Measurements from ENCODE around the gene DSTN. TPM values are rescaled to one million over a fixed set of nuclear protein-coding genes. Genes with fewer than 3 reads are reported as not detected.
A peak's percentile ranks its signal among the peaks of the same experiment; 100 is the strongest.

Gene DSTN
- total RNA-seq (2014; rRNA removed; shearing (Covaris generic)): 305 and 378 TPM in 2 replicates

- in situ Hi-C loops (cut with HindIII; ENCODE audit: low sequenced_read_pairs): no loop called here
- peak; percentile 92 for DNase-seq (ENCODE audit: low spot score)
Observed at GRCh38 chr20:17569616-17570346, at the start of gene DSTN. DSTN (plus strand) TSS chr20:17570075; CDS start chr20:17570209, 134 bp downstream.

GRCh38 chr20:17520583-17520982, 49.3 kb upstream of the DSTN start:
- DNase-seq (ENCODE audit: low spot score): no peak
- in situ Hi-C loops (cut with HindIII; ENCODE audit: low sequenced_read_pairs): no loop called here

- DNase-seq (ENCODE audit: low spot score): no peak
- in situ Hi-C loops (cut with HindIII; ENCODE audit: low sequenced_read_pairs): no loop called here
Observed at GRCh38 chr20:17522528-17522927, 47.3 kb upstream of the DSTN start.

- DNase-seq (ENCODE audit: low spot score): no peak
- in situ Hi-C loops (cut with HindIII; ENCODE audit: low sequenced_read_pairs): no loop called here
Observed at GRCh38 chr20:17523326-17523725, 46.5 kb upstream of the DSTN start.

GRCh38 chr20:17524560-17524959, 45.3 kb upstream of the DSTN start:
- in situ Hi-C loops (cut with HindIII; ENCODE audit: low sequenced_read_pairs): no loop called here
- DNase-seq (ENCODE audit: low spot score): no peak

- DNase-seq (ENCODE audit: low spot score): no peak
- in situ Hi-C loops (cut with HindIII; ENCODE audit: low sequenced_read_pairs): no loop called here
Observed at GRCh38 chr20:17525132-17525531, 44.7 kb upstream of the DSTN start.

- in situ Hi-C loops (cut with HindIII; ENCODE audit: low sequenced_read_pairs): no loop called here
Observed at GRCh38 chr20:17525650-17526049, 44.2 kb upstream of the DSTN start.

GRCh38 chr20:17529586-17529985, 40.3 kb upstream of the DSTN start:
- DNase-seq (ENCODE audit: low spot score): no peak
- in situ Hi-C loops (cut with HindIII; ENCODE audit: low sequenced_read_pairs): no loop called here

More at GRCh38 chr20:17525650-17526049, 44.2 kb upstream of the DSTN start:
- DNase-seq (ENCODE audit: low spot score): peak; percentile 58

GRCh38 chr20:17530153-17530552, 39.7 kb upstream of the DSTN start:
- in situ Hi-C loops (cut with HindIII; ENCODE audit: low sequenced_read_pairs): no loop called here
- peak; percentile 5 for DNase-seq (ENCODE audit: low spot score)

- peak; percentile 64 for DNase-seq (ENCODE audit: low spot score)
- in situ Hi-C loops (cut with HindIII; ENCODE audit: low sequenced_read_pairs): no loop called here
Observed at GRCh38 chr20:17530716-17531664, 38.9 kb upstream of the DSTN start, which contains the start of gene BFSP1. BFSP1 (minus strand) TSS chr20:17531379; CDS start chr20:17531329, 50 bp downstream.

GRCh38 chr20:17531665-17532025, 38.2 kb upstream of the DSTN start:
- DNase-seq (ENCODE audit: low spot score): no peak
- in situ Hi-C loops (cut with HindIII; ENCODE audit: low sequenced_read_pairs): no loop called here

GRCh38 chr20:17533396-17533795, 36.5 kb upstream of the DSTN start:
- in situ Hi-C loops (cut with HindIII; ENCODE audit: low sequenced_read_pairs): no loop called here
- peak; percentile 32 for DNase-seq (ENCODE audit: low spot score)

- in situ Hi-C loops (cut with HindIII; ENCODE audit: low sequenced_read_pairs): no loop called here
- no peak for DNase-seq (ENCODE audit: low spot score)
Observed at GRCh38 chr20:17534077-17534476, 35.8 kb upstream of the DSTN start.

GRCh38 chr20:17536944-17537444, 32.9 kb upstream of the DSTN start:
- in situ Hi-C loops (cut with HindIII; ENCODE audit: low sequenced_read_pairs): no loop called here
- DNase-seq (ENCODE audit: low spot score): peak; percentile 89

GRCh38 chr20:17537959-17538358, 31.9 kb upstream of the DSTN start:
- no peak for DNase-seq (ENCODE audit: low spot score)
- in situ Hi-C loops (cut with HindIII; ENCODE audit: low sequenced_read_pairs): no loop called here

GRCh38 chr20:17538517-17539170, 31.2 kb upstream of the DSTN start:
- in situ Hi-C loops (cut with HindIII; ENCODE audit: low sequenced_read_pairs): no loop called here
- no peak for DNase-seq (ENCODE audit: low spot score)

- in situ Hi-C loops (cut with HindIII; ENCODE audit: low sequenced_read_pairs): loop anchor here (5.0 kb wide), 1 partner anchor 51 kb away; no protein-coding TSS in a partner anchor
- no peak for DNase-seq (ENCODE audit: low spot score)
Observed at GRCh38 chr20:17541596-17541995, 28.3 kb upstream of the DSTN start.

- in situ Hi-C loops (cut with HindIII; ENCODE audit: low sequenced_read_pairs): loop anchor here (5.0 kb wide), 1 partner anchor 50 kb away; no protein-coding TSS in a partner anchor
- DNase-seq (ENCODE audit: low spot score): no peak
Observed at GRCh38 chr20:17541996-17542395, 27.9 kb upstream of the DSTN start.

- in situ Hi-C loops (cut with HindIII; ENCODE audit: low sequenced_read_pairs): loop anchor here (5.0 kb wide), 1 partner anchor 50 kb away; no protein-coding TSS in a partner anchor
- DNase-seq (ENCODE audit: low spot score): no peak
Observed at GRCh38 chr20:17542481-17542880, 27.4 kb upstream of the DSTN start.

All from G401 (cell line).